GM12801 (cell line): ENCODE data around the gene SLC6A3.

ENCODE experiments used
- CTCF ChIP-seq: IDR thresholded peaks from one replicate; pipeline ENCODE4 v1.5.1; 2011; ENCODE audit warnings: control low read depth; ENCODE audit not compliant: insufficient read length; ENCODE audit errors: extremely low read depth

SLC6A3 gene

GRCh38 chr5:1387059-1387755, 58.0 kb downstream of the SLC6A3 start:
- TF ChIP-seq CTCF, result no peak

GRCh38 chr5:1386274-1386717, 58.9 kb downstream of the SLC6A3 start:
- TF ChIP-seq CTCF, result no peak

GRCh38 chr5:1385395-1386273, 59.6 kb downstream of the SLC6A3 start:
- TF ChIP-seq CTCF, result no peak

GRCh38 chr5:1384521-1384920, 60.7 kb downstream of the SLC6A3 start:
- TF ChIP-seq CTCF, result no peak

- TF ChIP-seq CTCF, result no peak
Measured at GRCh38 chr5:1383886-1384401, 61.3 kb downstream of the SLC6A3 start.

- TF ChIP-seq CTCF, result no peak
Measured at GRCh38 chr5:1383344-1383743, 61.9 kb downstream of the SLC6A3 start.

- TF ChIP-seq CTCF, result no peak
Measured at GRCh38 chr5:1382248-1382700, 63.0 kb downstream of the SLC6A3 start.
